ENCODE measurements around the gene CTSO. TPM values are rescaled to one million over a fixed set of nuclear protein-coding genes. Genes with fewer than 3 reads are reported as not detected.

Gene CTSO
- total and polyA plus RNA-seq, 2 donors from 2014 or later, result 22.9 to 40.3 TPM

GRCh38 chr4:155930330-155930729 is 23.3 kb downstream of the CTSO start:
- FAIRE-seq (no peak), DNase-seq (no peak)
- no peak overlapping the region for H3K9ac ChIP-seq (ENCODE audit: low read length in 3 of 3)
- intact Hi-C loops (cut with DNase I), result loop anchor here (10.0 kb wide), 1 partner anchor 106 kb away; no protein-coding TSS in a partner anchor
- H3K9me3 ChIP-seq (ENCODE audit: control insufficient read depth in 2 of 3, insufficient read depth in 1 of 3, low read length in 3 of 3), result no peaks in the 10 kb centered on the region
- H3K36me3 ChIP-seq (ENCODE audit: control insufficient read depth in 2 of 3, insufficient read depth in 3 of 3, low read length in 3 of 3), result peaks cover 0 to 3% (median 3%) of the 10 kb centered on the region in 3 donors
- no peak overlapping the region for H3K27ac ChIP-seq (ENCODE audit: low read depth in 2 of 2, low read length in 2 of 2)
- no peaks in the 10 kb centered on the region for H3K4me1 ChIP-seq (ENCODE audit: control insufficient read depth in 2 of 3, insufficient read depth in 2 of 3, low read depth in 1 of 3, low read length in 3 of 3)
- H3K27me3 ChIP-seq (ENCODE audit: control insufficient read depth, insufficient read depth, low read length), result no peaks in the 10 kb centered on the region
- TF ChIP-seq, protein P1, sequence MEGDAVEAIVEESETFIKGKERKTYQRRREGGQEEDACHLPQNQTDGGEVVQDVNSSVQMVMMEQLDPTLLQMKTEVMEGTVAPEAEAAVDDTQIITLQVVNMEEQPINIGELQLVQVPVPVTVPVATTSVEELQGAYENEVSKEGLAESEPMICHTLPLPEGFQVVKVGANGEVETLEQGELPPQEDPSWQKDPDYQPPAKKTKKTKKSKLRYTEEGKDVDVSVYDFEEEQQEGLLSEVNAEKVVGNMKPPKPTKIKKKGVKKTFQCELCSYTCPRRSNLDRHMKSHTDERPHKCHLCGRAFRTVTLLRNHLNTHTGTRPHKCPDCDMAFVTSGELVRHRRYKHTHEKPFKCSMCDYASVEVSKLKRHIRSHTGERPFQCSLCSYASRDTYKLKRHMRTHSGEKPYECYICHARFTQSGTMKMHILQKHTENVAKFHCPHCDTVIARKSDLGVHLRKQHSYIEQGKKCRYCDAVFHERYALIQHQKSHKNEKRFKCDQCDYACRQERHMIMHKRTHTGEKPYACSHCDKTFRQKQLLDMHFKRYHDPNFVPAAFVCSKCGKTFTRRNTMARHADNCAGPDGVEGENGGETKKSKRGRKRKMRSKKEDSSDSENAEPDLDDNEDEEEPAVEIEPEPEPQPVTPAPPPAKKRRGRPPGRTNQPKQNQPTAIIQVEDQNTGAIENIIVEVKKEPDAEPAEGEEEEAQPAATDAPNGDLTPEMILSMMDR (IDR thresholded peaks at IDR 0.05; ENCODE audit: borderline replicate concordance, extremely low read depth, insufficient read depth), result no peak
- no peak overlapping the region for H3K4me3 ChIP-seq (ENCODE audit: low read length in 3 of 3)

DNA sequence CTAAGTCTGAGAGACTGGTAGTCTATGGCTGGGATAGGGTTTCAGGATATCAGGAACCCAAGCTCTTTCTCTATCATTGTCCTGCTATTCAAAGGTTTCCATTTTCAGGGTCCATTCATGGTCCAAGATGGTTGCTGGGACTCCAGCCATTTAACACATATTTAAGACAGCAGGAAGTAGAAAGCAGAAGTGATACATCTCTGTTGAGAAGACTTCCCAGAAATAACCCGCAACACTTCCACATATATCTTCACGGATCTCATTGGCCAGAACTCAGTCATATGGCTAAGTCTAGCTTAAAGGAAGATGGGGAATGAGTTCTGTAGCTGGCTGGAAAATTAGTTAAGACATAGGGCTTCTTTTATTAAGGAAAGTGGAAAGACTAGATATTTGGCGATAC is 23.8 kb downstream of the CTSO start:
- FAIRE-seq, result no peak
- no peaks in the 10 kb centered on the region for H3K27me3 ChIP-seq (ENCODE audit: control insufficient read depth, insufficient read depth, low read length)
- TF ChIP-seq, protein P1 (IDR thresholded peaks at IDR 0.05; ENCODE audit: borderline replicate concordance, extremely low read depth, insufficient read depth), result no peak
- peaks cover 0 to 3% (median 3%) of the 10 kb centered on the region in 3 donors for H3K36me3 ChIP-seq (ENCODE audit: control insufficient read depth in 2 of 3, insufficient read depth in 3 of 3, low read length in 3 of 3)
- H3K9me3 ChIP-seq (ENCODE audit: control insufficient read depth in 2 of 3, insufficient read depth in 1 of 3, low read length in 3 of 3), result no peaks in the 10 kb centered on the region
- no peak for DNase-seq
- no peak overlapping the region for H3K27ac ChIP-seq (ENCODE audit: low read depth in 2 of 2, low read length in 2 of 2)
- no peaks in the 10 kb centered on the region for H3K4me1 ChIP-seq (ENCODE audit: control insufficient read depth in 2 of 3, insufficient read depth in 2 of 3, low read depth in 1 of 3, low read length in 3 of 3)
- intact Hi-C loops (cut with DNase I), result loop anchor here (10.0 kb wide), 1 partner anchor 105 kb away; no protein-coding TSS in a partner anchor
- H3K9ac ChIP-seq (ENCODE audit: low read length in 3 of 3), result no peak overlapping the region
- no peak overlapping the region for H3K4me3 ChIP-seq (ENCODE audit: low read length in 3 of 3)

GRCh38 chr4:155924637-155925036 is 29.0 kb downstream of the CTSO start:
- Histone ChIP-seq H3K4me1 (ENCODE audit: control insufficient read depth in 2 of 3, insufficient read depth in 2 of 3, low read depth in 1 of 3, low read length in 3 of 3) (no peaks in the 10 kb centered on the region), H3K4me3 (ENCODE audit: low read length in 3 of 3) (no peak overlapping the region), H3K27ac (ENCODE audit: low read depth in 2 of 2, low read length in 2 of 2) (no peak overlapping the region), H3K9ac (ENCODE audit: low read length in 3 of 3) (no peak overlapping the region), H3K9me3 (ENCODE audit: control insufficient read depth in 2 of 3, insufficient read depth in 1 of 3, low read length in 3 of 3) (no peaks in the 10 kb centered on the region), H3K27me3 (ENCODE audit: control insufficient read depth, insufficient read depth, low read length) (no peaks in the 10 kb centered on the region), H3K36me3 (ENCODE audit: control insufficient read depth in 2 of 3, insufficient read depth in 3 of 3, low read length in 3 of 3) (peaks cover 0 to 3% (median 3%) of the 10 kb centered on the region in 3 donors)
- TF ChIP-seq, protein P1 (IDR thresholded peaks at IDR 0.05; ENCODE audit: borderline replicate concordance, extremely low read depth, insufficient read depth), result no peak
- intact Hi-C loops (cut with DNase I), result no loop called here
- DNase-seq, result peak in 1 of 5 donors; percentile 10
- FAIRE-seq, result no peak

- FAIRE-seq, result no peak
- Histone ChIP-seq H3K27me3 (ENCODE audit: control insufficient read depth, insufficient read depth, low read length) (no peaks in the 10 kb centered on the region), H3K36me3 (ENCODE audit: control insufficient read depth in 2 of 3, insufficient read depth in 3 of 3, low read length in 3 of 3) (no peaks in the 10 kb centered on the region), H3K27ac (ENCODE audit: low read depth in 2 of 2, low read length in 2 of 2) (no peak overlapping the region), H3K4me3 (ENCODE audit: low read length in 3 of 3) (no peak overlapping the region), H3K4me1 (ENCODE audit: control insufficient read depth in 2 of 3, insufficient read depth in 2 of 3, low read depth in 1 of 3, low read length in 3 of 3) (no peaks in the 10 kb centered on the region), H3K9me3 (ENCODE audit: control insufficient read depth in 2 of 3, insufficient read depth in 1 of 3, low read length in 3 of 3) (no peaks in the 10 kb centered on the region), H3K9ac (ENCODE audit: low read length in 3 of 3) (no peak overlapping the region)
- no peak for DNase-seq
- TF ChIP-seq, protein P1 (IDR thresholded peaks at IDR 0.05; ENCODE audit: borderline replicate concordance, extremely low read depth, insufficient read depth), result no peak
- intact Hi-C loops (cut with DNase I), result no loop called here
Measured at GRCh38 chr4:155921597-155921996, 32.1 kb downstream of the CTSO start.

Data from kidney (tissue), 14 donors.